Adipose tissue (tissue), 3 donors: ENCODE data around the gene TMEM132C. TPM values are rescaled to one million over a fixed set of nuclear protein-coding genes. Genes with fewer than 3 reads are reported as not detected.

Experiments
- H3K27ac ChIP-seq: one replicate; pipeline ENCODE4 v1.5.1; 2013; ENCODE audit warnings: low read depth, low read length
- WGBS, 3 donors: extraction: QIAGEN DNeasy Blood & Tissue Kit; methylation state at CpG; one replicate each; pipeline ENCODE4 v1.1.7; 2013; 5-methylcytosine and 5-hydroxymethylcytosine counted together
- polyA plus RNA-seq, 3 donors: library from polyadenylated mRNA; stranded (reverse); fragments of 200-250 nt; gene quantifications; one replicate each; pipeline ENCODE4 v1.2.3, GENCODE V29; 2013
- donor health status: healthy with polysubstance abuse.
- donor health status: Bipolar disorder and iron deficiency.
- donor health status: healthy.

Gene TMEM132C
- polyA plus RNA-seq, 3 donors, result 3.1 to 55.5 (median 18.7) TPM

- no peak overlapping the region for H3K27ac ChIP-seq
- 60 to 72% (median 67%) methylated on average over 6 of the region's 6 CpGs for WGBS, 3 donors
Measured at GRCh38 chr12:128513831-128514230, 246.9 kb downstream of the TMEM132C start.

GRCh38 chr12:128518644-128519043 is 251.7 kb downstream of the TMEM132C start:
- 55 to 69% (median 61%) methylated on average over 4 of the region's 4 CpGs for WGBS, 3 donors
- no peak overlapping the region for H3K27ac ChIP-seq

DNA sequence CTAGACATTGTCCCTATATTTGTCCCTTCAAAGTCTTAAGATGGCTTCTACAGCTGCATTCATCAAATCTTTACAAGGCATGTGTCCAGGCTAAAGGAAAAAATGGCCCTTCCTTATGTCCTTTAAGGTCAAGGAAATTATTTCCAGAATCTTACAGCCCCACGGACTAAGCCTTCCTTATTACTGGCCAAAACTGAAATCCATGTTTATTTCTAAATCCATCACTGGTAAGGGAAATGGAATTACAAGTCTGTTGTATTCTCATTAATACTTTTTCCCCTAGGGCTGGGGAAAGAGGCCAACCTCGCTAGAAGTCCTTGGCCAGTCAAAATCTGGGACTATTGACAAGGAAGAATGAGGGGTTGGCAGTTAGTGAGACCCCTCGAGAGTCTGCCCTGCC is 252.5 kb downstream of the TMEM132C start:
- 38 to 48% (median 45%) methylated on average over 3 of the region's 3 CpGs for WGBS, 3 donors
- no peak overlapping the region for H3K27ac ChIP-seq

DNA sequence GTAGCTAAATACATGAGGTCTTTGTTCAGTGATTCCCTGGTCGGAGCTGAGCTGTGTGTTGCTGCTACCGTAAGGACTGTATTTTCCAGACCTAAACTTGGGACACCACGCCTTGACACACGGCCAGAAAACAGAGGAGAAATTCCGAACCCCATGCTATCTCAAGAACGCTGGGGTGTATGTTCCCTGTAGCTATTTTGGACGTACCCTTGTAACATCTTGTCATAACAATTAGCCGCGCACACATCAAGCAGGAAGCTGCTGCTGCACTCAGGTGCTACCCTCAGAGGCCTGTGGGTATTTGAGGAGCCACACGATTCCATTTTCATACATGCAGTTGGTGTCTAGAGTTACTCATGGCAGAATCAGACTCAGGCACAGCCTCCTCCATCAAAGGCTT is 255.0 kb downstream of the TMEM132C start:
- 78 to 94% (median 91%) methylated on average over 10 of the region's 10 CpGs for WGBS, 3 donors
- no peak overlapping the region for H3K27ac ChIP-seq

DNA sequence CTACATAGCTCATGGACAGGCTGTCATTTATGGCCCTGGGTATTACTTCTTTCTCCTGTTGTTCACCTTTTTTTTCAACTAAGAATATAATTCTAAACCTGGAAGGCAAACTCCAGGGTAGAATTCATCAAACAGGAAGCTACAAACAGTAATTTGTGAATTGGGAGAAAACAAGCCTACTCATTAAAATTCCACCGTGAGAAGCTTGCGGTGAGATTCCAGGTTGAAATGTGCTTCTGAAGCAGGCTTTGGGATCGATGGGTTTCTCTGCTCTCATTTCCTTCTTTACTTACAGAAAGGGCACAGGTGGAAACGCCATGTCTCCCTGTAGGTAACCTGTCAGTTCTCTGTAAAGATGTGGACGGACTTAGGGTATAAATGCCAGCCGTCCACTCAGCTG is 257.5 kb downstream of the TMEM132C start:
- H3K27ac ChIP-seq, result no peak overlapping the region
- 35 to 83% (median 80%) methylated on average over 6 of the region's 6 CpGs for WGBS, 3 donors

DNA sequence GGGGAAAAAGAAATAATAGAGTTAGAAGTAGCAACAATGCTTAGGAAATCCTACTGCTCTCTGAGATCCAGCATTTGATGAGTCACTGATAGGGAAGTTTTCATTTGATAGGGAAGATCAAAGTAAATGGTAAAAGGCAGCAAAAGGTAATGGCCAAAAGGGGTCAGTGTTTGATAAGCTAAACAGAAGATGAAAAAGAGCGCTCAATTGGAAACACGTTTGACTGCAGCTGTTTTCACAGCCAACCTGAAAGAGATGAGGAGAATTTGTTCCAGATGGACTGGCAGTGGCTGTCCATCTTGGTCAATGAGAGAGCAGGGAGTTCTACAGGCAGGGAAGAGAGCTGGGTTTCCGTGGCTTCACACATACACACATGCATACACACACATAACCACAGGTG is 264.2 kb downstream of the TMEM132C start:
- H3K27ac ChIP-seq, result no peak overlapping the region
- WGBS, 3 donors, result 47 to 68% (median 66%) methylated on average over 3 of the region's 3 CpGs

GRCh38 chr12:128534906-128535305 is 267.9 kb downstream of the TMEM132C start:
- no peak overlapping the region for H3K27ac ChIP-seq
- 39 to 68% (median 68%) methylated on average over 5 of the region's 5 CpGs for WGBS, 3 donors

DNA sequence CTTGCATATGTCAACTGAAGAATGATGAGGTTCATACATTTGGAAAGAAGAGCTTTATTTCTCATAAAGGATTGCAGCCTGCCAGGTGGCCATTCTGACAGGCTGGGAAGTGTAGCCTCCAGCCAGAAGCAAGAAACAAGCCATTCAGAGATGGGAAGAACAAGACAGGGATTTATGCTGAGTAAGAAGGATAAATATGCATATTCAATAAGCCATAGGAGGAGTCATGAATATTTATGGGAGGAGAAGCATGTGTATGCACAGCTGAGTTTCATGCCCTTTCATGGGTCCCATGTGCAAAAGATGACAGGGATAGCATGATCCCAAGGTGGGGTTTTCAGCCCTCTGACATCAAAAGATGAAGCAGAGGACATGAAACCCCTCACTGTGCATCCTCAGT is 269.8 kb downstream of the TMEM132C start:
- H3K27ac ChIP-seq, result no peak overlapping the region

DNA sequence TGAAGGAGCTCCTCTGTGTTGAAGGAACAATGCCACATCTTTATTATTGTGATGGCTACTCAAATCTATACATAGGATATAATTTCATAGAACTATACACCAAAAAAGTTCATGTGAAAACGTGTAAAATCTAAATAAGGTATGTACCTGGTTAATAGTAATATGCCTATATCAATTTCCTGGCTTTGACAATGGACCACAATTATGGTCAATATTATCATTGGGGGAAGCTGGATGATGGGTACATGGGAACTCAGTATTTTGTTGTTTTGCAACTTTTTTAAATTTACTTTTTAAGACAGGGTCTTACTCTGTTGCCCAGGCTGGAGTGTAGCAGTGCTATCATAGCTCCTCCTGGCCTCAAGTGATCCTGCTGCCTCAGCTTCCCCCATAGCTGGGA is 270.7 kb downstream of the TMEM132C start:
- no peak overlapping the region for H3K27ac ChIP-seq
- WGBS, 3 donors, result 46 to 71% (median 57%) methylated on average over 1 of the region's 1 CpG

GRCh38 chr12:128542844-128543243 is 275.9 kb downstream of the TMEM132C start:
- no peak overlapping the region for H3K27ac ChIP-seq
- 50 to 76% (median 64%) methylated on average over 6 to 7 of the region's 7 CpGs for WGBS, 3 donors

GRCh38 chr12:128543460-128543859 is 276.5 kb downstream of the TMEM132C start:
- 57 to 61% (median 58%) methylated on average over 6 of the region's 6 CpGs for WGBS, 3 donors
- H3K27ac ChIP-seq, result no peak overlapping the region

DNA sequence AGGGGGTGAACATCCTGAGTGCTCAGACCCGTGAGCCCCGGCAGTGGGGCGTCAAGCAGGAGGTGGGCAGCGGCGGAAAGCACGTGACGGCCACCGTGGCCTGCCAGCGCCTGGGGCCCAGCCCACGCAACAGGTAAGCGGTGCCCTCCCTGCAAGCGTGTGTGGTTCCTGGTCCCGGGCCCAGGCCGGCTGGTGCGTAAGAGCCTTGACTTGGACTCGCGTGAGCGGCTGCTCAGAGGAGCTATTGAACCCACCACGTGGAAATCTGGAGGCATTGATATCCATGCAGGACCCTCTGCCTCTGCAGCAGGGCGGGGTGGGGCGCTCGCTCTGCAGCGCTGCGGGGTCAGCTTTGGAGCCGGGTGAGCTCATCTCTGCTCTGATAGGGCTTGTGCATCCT is 277.0 kb downstream of the TMEM132C start:
- no peak overlapping the region for H3K27ac ChIP-seq
- WGBS, 3 donors, result 80 to 90% (median 83%) methylated on average over 25 of the region's 25 CpGs

DNA sequence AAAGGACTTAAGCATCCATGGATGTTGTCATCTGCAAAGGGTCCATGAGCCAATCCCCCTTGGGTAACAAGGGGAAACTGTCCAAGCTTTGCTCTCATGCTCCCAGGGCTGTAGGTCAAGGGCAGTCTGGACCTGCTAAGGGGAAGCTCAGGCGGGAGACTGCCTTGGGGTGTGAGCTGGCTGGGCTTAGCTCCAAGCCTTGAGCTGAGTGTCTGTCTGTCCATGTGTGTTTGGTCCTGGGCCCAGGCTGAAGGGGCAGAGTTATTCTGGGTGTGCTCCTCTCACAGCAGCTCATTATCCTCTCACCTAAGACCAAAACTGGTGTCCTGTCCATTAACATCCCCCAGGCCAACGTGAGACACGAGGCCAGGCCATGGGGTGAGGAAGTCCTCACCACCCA is 282.0 kb downstream of the TMEM132C start:
- H3K27ac ChIP-seq, result peak overlapping the region; percentile 25
- 64 to 68% (median 67%) methylated on average over 3 of the region's 3 CpGs for WGBS, 3 donors

GRCh38 chr12:128549601-128550218 is 282.7 kb downstream of the TMEM132C start:
- WGBS, 3 donors, result 65 to 77% (median 74%) methylated on average over 13 of the region's 13 CpGs
- no peak overlapping the region for H3K27ac ChIP-seq

- H3K27ac ChIP-seq, result no peak overlapping the region
- WGBS, 3 donors, result 28 to 34% (median 34%) methylated on average over 9 of the region's 9 CpGs
Measured at GRCh38 chr12:128551266-128551665, 284.3 kb downstream of the TMEM132C start.

- 46 to 60% (median 49%) methylated on average over 12 of the region's 12 CpGs for WGBS, 3 donors
- no peak overlapping the region for H3K27ac ChIP-seq
Measured at GRCh38 chr12:128554546-128555304, 287.8 kb downstream of the TMEM132C start.

- WGBS, 3 donors, result 61 to 70% (median 67%) methylated on average over 1 of the region's 1 CpG
- H3K27ac ChIP-seq, result no peak overlapping the region
Measured at GRCh38 chr12:128557231-128557630, 290.3 kb downstream of the TMEM132C start.

- 71 to 90% (median 89%) methylated on average over 3 of the region's 3 CpGs for WGBS, 3 donors
- no peak overlapping the region for H3K27ac ChIP-seq
Measured at GRCh38 chr12:128564956-128565355, 298.0 kb downstream of the TMEM132C start.

DNA sequence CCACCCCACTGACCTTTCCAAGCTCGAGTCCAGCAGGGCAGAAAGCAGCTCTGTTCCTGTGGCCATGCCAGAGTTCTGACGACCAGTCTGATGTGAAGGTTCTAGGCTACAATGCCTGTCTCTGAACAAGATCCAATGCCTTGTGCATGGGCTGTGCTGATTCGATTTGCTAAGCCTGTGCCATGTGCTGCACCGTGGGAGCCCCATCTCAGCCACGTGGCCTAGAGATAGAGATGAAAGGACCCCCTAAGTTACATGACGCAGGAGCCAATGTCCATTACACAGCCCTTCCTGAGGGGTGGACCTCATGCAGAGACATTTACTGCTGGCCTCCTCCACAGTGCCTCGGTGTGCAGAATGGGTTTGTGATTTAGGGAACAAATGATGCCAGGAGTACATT is 300.8 kb downstream of the TMEM132C start:
- WGBS, 3 donors, result 53 to 70% (median 68%) methylated on average over 7 of the region's 7 CpGs
- H3K27ac ChIP-seq, result no peak overlapping the region
